ENCODE results near the gene TEX261.

GRCh38 chr2:70947556-70948184, 47.0 kb downstream of the TEX261 start:
- no peak for TF ChIP-seq POLR2AphosphoS5 (IDR thresholded peaks at IDR 0.05; ENCODE audit: low read depth, low read length)
- no peak for TF ChIP-seq REST (IDR thresholded peaks at IDR 0.05; ENCODE audit: insufficient read depth in 1 of 2, low read depth in 2 of 2, low read length in 2 of 2)
- no peak for TF ChIP-seq TAF1 (IDR thresholded peaks at IDR 0.05; ENCODE audit: borderline replicate concordance, insufficient read depth, low read length)

Data from PFSK-1 (cell line).